Measurements from ENCODE around the gene DCTD.

Gene DCTD

GRCh38 chr4:182917182-182918043 is at the start of gene DCTD:
Gene DCTD, minus strand, starts transcription at chr4:182917386. Its CDS starts 1,818 bp downstream, at chr4:182915568.
- DNase-seq (ENCODE audit: low read depth): peak; percentile 45

- no peak for DNase-seq (ENCODE audit: low read depth)
Observed at GRCh38 chr4:182960746-182961145, 43.6 kb upstream of the DCTD start.

- no peak for DNase-seq (ENCODE audit: low read depth)
Observed at GRCh38 chr4:182960228-182960627, 43.0 kb upstream of the DCTD start.

GRCh38 chr4:182955411-182955810 is 38.2 kb upstream of the DCTD start:
- no peak for DNase-seq (ENCODE audit: low read depth)

GRCh38 chr4:182944484-182945213 is 27.5 kb upstream of the DCTD start:
- no peak for DNase-seq (ENCODE audit: low read depth)

GRCh38 chr4:182939680-182940079 is 22.5 kb upstream of the DCTD start:
- no peak for DNase-seq (ENCODE audit: low read depth)

- DNase-seq (ENCODE audit: low read depth): peak; percentile 38
Observed at GRCh38 chr4:182938205-182938645, 21.0 kb upstream of the DCTD start.

- no peak for DNase-seq (ENCODE audit: low read depth)
Observed at GRCh38 chr4:182937268-182938204, 20.4 kb upstream of the DCTD start.

GRCh38 chr4:182932651-182933050 is 15.5 kb upstream of the DCTD start:
- no peak for DNase-seq (ENCODE audit: low read depth)

GRCh38 chr4:182931691-182932345 is 14.6 kb upstream of the DCTD start:
- DNase-seq (ENCODE audit: low read depth): no peak

GRCh38 chr4:182930889-182931288 is 13.7 kb upstream of the DCTD start:
- no peak for DNase-seq (ENCODE audit: low read depth)

GRCh38 chr4:182929296-182929695 is 12.1 kb upstream of the DCTD start:
- no peak for DNase-seq (ENCODE audit: low read depth)

GRCh38 chr4:182928061-182928460 is 10.9 kb upstream of the DCTD start:
- DNase-seq (ENCODE audit: low read depth): no peak

- DNase-seq (ENCODE audit: low read depth): no peak
Observed at GRCh38 chr4:182927505-182927904, 10.3 kb upstream of the DCTD start.

GRCh38 chr4:182925855-182926254 is 8.7 kb upstream of the DCTD start:
- DNase-seq (ENCODE audit: low read depth): no peak

GRCh38 chr4:182925298-182925757 is 8.1 kb upstream of the DCTD start:
- peak; percentile 24 for DNase-seq (ENCODE audit: low read depth)

- no peak for DNase-seq (ENCODE audit: low read depth)
Observed at GRCh38 chr4:182924497-182924896, 7.3 kb upstream of the DCTD start.

GRCh38 chr4:182923796-182924340 is 6.7 kb upstream of the DCTD start:
- no peak for DNase-seq (ENCODE audit: low read depth)

GRCh38 chr4:182923366-182923765 is 6.2 kb upstream of the DCTD start:
- no peak for DNase-seq (ENCODE audit: low read depth)

GRCh38 chr4:182922501-182923284 is 5.5 kb upstream of the DCTD start:
- DNase-seq (ENCODE audit: low read depth): no peak

Data from stimulated activated CD8-positive, alpha-beta memory T cell treated with anti-CD3 and anti-CD28 coated beads, Interleukin-15, amount 100 ng/mL, for 1 hour (primary cell).